NCI-H69 (cell line): ENCODE data around the gene PLXNB1.

Experiments
- DNase-seq: peaks from one replicate; lab custom pipeline; 2025; lab: John Stamatoyannopoulos, UW

The PLXNB1 gene

DNA sequence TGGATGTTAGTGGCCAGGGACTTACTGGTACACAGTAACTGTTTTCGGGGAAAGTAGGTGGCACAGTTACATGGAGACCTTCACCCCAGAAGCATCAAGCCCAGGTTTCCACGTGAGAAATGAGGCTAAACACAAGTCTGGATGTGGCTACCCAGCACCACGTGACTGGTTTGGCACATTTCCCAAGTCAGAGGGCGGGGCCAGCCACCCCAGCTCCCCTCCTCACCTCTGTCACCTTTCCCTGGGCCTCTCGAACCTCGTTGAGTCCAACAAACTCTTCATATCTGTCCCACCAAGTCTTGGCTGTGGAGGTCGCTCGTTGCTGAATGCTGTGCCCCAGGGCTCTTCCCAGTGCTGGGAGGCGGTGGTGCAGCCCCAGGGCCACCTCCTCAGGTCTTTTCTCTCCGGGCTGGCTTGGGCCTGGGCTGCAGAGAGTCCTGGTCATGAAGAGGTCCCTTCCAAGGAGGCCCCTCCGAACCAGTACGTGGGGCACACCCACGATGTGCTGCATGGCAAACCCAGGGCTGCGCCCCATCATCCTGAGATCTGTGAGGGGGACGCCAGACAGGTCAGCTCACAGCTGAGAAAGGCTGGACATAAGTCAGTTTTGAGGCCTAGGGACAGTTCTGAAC lies 4.8 kb upstream of the PLXNB1 start:
- DNase-seq, result no peak

DNA sequence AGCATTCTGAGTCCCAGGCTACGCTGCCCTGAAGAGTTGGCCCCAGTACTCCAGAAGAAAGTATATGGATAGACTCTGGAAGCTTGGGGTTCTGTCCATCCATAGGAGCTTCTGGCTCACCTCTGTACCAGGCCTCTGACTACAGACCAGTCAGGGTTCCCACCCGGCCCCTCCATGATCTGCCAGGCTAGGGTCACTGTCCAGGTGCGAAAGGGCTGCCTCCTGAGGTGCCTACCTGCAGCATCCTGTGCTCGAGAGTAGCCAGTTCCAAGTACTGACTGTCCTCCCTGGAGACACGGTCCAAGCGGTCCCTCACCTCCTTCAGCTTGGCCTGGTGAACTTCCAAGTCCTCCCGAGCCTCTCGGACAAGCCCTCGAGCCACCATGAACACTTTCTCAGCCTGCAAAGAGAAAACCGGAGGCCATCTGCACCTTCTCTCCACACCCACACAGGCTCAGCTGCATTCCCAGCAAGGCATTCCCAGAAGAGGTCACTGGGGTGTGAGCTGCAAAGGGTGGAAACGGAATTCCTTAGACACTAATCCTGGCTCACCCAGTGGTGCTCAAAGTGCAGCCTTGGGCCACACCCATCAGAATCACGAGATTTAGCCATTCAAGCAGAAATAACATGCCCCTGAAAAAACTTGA lies 3.7 kb upstream of the PLXNB1 start:
- DNase-seq, result no peak

DNA sequence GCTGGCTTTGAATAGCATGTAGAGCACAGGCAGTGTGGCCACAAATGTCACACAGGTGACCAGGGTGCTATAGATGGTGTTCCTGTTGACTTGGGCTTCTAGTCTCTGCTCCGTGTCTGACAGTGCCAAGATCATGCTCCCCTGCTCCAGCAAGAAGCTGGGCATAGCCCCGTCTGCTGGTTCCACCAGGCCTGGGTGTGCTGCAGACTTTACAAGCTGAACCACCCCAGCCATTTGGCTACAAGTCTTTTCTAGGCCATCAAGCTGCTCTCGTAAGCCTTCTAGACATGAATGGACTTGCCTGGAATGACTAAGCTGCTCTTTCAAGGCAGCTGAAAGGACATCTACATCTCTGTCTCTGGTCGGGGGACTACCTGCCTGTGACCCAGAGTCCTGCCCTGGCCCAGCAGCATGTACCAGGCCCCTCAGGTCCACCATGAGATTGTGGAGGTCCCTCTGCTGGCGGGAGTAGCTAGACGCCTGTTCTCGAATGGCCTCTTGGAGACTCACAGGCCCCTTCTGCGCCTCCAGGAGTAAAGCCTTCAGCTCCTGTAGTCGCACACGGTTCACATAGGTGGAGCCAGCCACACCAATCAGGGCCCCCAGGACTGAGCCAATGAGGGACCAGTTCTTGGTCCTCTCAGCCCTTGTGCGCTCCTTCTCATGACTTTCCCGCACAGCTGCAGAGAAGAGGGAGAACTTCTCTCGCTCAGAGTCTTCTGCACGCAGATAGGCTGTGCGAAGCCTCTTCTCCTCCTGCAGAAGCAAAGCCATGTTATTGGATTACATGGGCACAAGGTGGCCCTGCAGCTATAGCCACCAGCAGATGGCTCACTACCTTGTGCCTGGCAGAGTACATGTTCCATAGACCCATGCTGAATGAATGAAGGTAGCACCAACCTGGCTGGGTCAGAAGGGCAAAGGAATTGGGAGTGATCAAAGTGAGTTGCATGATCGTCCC lies 2.8 kb upstream of the PLXNB1 start:
- no peak for DNase-seq

DNA sequence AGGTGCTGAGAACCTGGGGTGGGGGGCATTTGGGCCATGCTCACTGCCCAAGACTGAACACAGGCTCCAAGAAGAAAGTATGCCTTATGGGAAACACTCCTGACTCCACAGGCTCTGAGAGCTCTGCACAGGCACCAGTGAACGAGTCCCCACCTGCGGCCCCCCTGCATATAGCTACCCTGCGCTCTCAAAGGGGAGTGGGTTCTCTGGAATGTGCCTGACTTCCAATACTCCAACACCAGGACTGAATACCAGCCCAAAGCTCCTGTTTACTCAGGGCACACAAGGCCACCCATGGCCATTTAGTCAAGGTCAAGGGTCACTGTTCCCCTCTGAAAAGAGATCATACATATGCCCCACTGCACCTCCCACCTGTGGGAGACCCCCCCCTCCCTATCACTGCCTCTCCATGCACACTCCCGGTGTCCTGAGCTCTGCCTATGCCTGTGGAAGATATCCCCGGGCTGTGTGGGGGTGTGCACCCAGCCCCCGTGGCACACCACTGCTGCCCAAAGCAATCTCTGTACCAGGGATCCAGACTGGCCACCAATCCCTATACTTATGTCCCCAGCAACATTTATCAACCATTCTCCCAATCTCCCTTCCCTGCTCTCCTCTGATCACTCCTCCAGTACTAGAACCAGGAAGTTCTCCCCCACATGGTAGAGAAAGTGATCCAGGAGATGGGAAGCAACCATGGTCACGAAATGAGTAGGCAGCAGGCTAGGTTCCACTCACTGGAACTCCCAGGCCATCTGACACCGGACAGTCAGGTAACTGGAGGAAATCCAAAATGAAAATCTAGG lies 1.5 kb upstream of the PLXNB1 start:
- no peak for DNase-seq

DNA sequence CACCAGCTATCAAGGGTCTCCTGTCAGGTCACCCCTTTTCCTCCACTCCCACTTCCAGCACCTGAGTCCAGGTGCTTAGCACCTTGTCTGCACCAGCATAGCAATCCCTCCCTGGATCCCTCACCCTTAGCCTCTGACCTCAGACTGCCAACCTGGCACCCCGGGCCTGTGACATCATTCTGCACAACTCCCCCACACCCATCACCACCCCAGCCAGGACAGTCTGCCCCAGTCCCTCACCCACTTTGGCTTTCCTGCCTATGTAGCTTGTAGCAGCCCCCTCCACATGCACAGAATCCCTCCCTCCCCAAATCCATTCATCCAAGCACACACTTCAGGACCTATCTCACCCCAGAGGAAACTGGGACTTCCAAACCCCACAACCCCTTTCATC lies 819 bp upstream of the PLXNB1 start:
- DNase-seq, result no peak

DNA sequence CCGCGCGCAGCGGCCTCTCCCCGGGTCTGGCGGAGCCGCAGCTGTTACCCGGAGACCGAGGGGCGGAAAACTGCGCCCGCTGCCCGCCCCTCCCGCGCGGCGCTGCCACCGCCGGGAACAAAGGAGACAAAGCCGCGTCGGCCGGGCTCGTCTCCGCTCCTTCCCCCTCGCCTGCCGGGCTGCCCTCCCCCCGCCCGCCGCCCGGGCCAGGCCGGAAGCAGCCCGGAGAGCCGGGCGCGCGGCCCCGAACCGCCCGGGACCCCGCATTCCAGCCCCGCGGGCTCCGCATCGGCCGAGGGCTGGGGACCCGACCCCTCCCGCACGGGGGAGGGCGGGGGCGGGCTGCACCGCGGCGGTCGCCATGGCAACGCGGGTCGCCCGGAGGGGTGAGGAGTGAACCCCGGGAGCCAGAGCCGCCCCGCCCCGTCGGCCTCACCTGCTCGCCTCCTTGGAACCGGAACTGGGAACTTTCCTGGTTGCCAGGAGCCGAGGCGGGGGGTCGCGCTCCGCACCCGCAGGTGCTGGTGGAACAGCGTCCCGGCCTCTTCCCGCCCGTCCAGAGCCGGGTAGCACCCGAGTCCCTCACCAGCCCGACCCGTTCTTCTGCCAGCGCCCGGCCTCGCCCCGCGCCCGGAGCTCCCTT lies 448 bp downstream of the PLXNB1 start:
- peak; percentile 93 for DNase-seq

DNA sequence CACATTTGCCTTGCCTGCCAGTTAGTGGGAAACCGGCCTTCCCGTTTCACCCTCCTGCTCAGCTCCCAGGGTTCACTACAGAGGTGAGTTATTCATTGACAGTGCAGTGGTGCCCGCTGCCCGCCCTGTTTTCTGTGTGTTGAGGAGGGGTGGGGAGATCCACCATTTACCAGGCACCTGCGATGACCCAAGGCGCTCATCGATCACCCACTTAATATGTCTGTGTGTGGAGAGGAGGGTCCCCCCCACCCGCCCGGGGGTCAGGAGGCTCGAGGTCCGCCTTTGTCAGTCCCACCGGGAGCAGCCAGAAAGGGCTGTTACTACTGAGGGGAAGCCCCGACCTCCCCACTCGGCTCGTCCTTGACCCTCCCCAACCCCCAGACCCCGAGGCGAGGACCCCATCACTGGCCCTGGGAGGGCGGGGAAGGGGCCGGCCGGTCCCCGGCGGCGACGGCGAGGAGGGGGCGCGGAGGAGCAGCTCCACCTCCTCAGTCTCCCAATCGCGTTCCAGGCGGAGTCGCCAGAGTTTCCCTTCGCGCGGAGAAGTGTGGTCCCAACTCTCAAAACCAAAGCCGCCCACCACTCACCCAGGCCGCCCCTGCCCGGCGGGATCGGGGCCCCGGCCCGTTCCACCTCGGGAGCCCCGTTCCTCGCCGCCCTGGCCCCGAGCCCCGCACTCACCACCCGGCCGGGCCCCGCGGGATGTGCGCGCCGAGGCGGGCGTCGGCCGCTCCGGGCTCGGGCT lies 1.1 kb downstream of the PLXNB1 start:
- peak; percentile 61 for DNase-seq

DNA sequence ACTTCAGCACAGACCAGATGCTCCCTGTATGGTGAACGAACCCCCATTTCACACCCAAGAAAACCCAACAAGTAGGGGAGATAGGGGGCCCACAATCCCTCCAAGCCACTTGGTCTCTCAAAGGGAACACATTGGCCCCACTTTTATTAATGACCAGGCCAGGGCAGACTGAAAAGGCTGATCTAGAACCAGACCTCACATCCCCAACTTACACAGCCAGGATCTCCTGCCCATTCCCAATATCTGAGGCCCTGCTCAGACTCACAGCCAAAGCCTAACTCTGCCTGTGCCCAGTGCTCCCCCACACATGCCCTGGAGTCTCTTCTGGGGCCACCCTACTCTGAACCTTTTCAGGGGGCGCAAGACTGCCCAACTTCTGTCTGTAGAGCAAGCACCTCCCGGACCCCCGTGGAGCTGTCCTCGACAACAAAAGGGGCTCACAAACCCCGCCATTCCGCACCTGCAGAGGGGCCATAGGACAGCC lies 1.8 kb downstream of the PLXNB1 start:
- no peak for DNase-seq

DNA sequence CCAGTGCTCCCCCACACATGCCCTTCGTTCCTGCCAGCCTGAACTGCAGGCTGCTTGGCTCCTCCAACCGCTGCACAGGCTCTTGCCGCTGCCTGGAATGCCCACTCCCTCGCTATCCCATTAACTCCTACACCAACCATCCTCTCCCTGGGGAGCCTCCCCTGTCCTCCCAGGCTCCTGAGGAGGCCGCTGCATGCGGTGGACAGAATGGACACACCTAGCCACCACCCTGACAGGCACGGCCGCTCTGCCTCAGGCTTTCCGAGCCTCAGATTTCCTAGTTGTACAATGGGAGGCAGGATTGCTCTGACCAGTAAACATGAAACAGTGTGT lies 2.3 kb downstream of the PLXNB1 start:
- DNase-seq, result peak; percentile 3

DNA sequence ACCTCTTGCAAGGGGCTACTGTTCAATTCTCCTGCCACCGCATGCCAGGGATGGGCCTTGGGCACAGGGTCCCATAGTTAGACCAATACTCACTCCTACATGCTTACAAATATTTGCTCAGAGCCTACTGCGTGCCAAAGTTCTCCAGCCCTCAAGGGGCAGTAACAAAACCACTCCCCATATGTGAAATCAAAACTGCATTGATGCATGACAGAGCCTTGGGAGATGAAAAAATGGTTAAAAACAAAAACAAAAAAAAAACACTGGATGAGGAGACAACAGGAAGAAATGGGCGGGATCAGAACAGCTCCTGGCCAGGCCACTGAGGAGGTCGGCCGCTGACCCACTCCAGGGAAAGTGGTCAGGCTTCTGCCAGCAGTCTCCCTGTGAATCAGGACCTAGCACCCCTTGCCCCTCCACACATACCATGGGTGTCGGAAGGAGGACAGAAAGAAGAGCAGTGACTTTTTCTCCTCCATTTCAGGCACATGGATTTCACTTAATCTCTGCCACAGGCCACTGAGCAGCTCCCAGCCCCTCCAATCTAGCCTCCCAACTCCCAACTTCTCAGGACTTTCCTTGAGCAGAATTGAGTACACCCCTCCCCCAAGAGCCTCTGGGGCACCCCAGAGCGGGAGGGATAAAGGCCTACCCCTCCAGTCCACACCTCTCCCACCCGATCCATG lies 2.8 kb downstream of the PLXNB1 start:
- DNase-seq, result no peak

DNA sequence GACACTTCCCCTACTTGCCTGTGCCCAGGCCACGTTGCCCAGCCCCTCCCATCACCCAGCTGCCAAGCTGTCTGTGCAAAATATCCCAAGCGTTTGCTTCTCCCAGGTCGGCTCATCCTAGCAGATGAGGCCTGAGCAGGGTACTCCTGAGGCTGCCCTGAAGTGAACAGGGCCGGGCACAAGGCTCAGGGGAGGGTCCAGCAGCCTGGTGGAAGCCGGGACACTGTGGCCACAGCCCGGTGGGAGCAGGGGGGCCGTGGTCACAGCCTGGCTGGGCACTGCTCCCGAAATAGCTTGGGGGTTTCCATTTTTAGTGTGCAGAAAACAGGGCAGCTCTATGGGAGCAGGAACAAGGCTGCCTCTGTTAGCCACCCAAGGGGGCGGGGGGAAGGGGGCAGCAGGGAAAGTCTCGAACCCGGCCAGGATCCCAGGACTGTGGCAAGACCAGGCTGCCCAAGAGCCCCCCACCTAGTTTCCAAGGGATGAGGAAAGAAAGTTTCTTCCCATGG lies 3.4 kb downstream of the PLXNB1 start:
- DNase-seq, result no peak

DNA sequence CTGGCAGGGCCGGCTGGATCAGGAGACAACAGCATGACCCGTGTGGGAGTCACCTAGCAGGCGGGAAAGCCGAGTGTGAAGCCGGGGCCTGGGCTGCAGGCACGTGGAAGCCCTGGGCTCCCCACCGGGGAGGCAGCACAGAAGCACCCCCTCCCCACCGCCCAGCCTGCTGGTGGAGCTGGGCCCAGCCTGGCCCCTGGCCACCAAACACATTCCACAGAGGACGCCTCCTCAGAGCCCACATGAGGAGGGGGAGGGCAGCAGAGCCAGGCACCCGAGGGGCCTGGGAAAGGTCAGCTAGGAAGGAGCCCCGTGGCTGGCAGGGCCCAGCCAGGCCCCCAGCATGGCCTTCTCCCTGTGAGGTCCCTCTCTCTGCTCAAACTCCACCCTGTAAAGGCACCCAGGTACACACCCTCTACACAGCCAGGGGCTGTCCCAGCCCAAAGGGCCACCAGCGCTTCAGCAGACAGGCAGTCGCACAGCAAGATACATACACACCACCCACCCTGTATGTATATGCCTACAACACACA lies 4.5 kb downstream of the PLXNB1 start:
- DNase-seq, result no peak

DNA sequence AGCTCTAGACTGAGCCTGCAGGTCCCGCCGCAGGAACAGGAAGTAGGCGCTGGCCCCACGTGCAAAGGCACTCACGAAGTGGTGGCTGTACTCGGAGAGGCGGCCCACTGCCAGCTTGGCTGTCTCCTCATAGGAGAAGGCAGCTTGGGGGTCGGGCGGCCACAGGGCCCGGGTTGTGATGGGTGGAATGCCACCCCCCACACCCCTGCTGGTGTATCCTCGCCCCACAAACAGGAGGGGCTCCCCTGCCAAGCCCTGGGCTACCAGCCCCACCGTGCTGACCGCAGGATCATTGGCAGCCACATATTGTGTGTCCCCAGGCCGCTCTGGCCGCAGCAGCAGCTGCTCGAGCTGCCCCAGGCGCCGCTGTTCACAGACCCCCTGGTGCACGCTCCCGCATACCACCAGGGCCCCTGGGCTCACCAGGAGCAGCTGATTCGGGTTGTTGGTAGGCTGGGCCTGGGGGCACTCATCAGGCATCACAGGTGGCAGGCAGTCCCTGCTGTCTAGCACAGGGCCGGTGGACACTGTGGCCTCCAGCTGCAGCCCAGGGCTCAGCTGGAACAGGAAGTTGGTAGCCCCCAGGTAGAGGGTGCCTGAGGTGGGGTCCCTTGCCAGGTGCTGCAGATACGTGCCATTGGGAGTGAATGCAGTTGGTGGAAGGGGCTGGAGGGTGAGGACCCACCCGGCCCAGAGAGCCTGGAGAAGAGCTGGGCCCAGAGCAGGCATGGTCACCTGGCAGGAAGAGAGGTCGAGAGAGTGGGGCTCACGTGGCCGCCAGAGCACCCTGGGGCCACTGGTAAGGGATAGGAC lies 5.8 kb downstream of the PLXNB1 start:
- no peak for DNase-seq

DNA sequence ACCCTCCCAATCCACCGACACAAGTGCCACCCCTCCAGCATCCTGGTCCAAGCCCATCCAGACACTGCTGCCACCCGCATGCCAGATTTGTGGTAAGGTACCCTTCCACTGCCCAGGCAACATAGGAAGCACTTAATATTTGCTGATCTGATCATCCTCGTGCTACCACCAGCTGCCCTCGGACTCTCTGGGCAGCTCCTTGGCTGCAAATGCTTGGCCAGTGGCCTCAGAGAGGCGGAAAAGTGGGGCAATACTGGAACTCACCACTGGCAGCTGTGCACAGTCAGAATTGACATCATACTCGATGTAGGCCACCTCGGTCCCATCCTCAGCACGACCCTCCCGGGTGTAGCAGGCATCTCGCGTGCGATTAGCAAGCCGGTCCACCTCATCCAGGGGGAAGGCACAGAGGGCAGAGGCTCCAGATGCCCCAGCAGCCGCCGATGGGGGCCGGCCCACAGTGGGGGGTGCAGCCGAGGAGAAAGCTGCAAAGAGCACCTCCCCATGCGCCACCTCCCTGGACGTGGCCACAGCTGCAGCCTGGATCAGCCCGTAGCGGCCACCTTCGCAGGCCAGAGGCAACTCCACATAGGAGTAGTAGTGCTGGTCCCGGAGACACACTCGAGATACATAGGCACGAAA lies 6.5 kb downstream of the PLXNB1 start:
- no peak for DNase-seq

DNA sequence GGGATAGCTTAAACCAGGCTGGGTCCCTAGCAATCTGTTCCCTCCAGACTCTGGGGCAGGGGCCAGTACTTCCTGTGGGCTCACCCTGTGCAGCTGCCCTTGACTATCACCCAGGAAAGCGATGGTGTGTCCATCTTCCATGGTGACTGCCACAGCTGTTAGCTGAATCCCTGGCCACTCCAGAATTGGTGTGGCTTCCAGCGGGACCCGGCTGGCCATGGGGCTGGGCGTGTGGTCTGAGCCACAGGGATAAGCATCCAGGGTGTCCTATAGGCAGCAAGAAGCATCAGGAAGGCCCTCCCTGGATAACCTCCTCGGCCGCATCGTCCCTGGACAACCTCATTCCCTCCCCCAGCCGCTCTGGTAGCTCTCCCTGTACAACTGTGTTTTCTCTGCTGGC lies 7.2 kb downstream of the PLXNB1 start:
- DNase-seq, result no peak

DNA sequence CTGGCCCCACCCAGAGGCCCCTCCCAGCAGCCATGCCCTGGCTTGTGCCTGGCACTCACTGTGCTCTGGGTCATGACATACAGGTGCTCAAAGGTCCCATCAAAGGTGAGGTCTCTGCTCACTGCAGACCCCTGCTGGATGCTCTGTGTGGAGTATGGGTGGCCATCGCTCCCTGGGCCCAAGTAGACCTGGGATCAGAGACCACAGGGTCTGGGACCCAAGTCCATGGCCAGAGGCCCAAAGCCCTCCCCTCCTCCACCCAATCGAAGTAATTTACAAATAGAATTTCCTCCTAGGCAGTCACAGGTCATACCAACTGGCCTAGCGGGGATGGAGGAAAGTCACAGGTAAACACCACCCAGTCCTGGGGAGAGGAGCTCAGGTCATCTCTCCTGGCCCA lies 7.6 kb downstream of the PLXNB1 start:
- no peak for DNase-seq

DNA sequence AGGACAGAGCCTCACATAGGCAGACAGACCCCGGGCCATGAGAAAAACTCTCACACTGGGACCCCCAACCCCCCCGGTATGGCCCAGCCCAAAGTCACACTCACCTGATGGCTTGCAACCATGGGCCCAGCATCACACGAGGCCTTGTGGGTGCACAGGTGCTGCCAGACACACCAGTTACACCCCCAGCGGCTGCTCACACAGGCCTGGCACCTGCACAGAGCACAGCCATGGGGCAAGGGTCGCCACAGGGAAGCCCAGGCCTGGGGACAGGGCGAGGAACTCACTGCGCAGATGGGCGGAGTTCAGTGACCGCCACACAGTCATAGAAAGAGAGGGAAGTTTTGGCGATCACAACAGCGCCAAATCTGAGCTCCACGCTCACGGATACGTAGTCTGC lies 9.3 kb downstream of the PLXNB1 start:
- DNase-seq, result no peak

DNA sequence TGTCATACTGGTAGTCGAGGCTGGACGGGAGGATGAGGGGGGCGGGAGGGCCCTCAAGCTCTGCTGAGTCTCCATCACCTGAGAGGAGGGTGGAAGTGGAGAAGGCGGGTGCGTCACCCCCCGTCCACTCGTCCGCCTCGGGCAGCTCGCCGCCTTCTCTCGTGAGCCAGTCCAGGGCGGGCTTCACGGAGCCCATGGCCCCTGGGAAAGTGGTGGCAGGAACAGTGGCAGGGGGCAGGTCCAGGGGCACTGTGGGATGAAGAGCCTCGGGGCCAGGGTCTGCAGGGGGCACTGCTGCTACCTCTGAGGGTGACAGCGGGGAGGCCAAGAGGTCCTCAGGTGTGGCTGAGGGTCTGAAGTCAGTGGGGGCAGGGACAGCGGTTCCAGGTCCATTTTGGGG lies 10.3 kb downstream of the PLXNB1 start:
- no peak for DNase-seq
